ENCODE data around the gene NKIRAS1. TPM values are rescaled to one million over a fixed set of nuclear protein-coding genes. Genes with fewer than 3 reads are reported as not detected.
A peak's percentile ranks its signal among the peaks of the same experiment; 100 is the strongest.
"Not testable (repeated sequence)": the region's sequence is repeated elsewhere in the genome, so short reads cannot be mapped to it uniquely, and the experiment has no call there.

NKIRAS1 gene
- total RNA-seq, 2 experiments from 2014 or later: 2.2 to 3.1 TPM

GRCh38 chr3:23894254-23895061, 22.3 kb downstream of the NKIRAS1 start:
- Mint-ChIP-seq H3K4me3 (no peak overlapping the region), H3K4me1 (ENCODE audit: low read depth) (no peaks in the 10 kb centered on the region), H3K27ac (peak overlapping the region; percentile 6), H3K27me3 (ENCODE audit: low read depth) (no peaks in the 10 kb centered on the region), H3K9me3 (ENCODE audit: insufficient read depth) (no peaks in the 10 kb centered on the region), H3K36me3 (ENCODE audit: low read depth) (peaks cover 17% of the 10 kb centered on the region)
- no peak for DNase-seq
- ATAC-seq: no peak
- POLR2A ChIA-PET: interaction anchor here (6.5 kb wide), 1 partner anchor 23 kb away, joined by 28 read pairs; the partner anchor contains the start of genes NKIRAS1 and RPL15
- CTCF ChIA-PET: interaction anchor here (0.6 kb wide), 1 partner anchor 28 kb away, joined by 3 read pairs; no protein-coding TSS in a partner anchor

- DNase-seq (no peak), ATAC-seq (no peak)
- Mint-ChIP-seq H3K27ac (no peak overlapping the region), H3K4me3 (no peak overlapping the region), H3K9me3 (ENCODE audit: insufficient read depth) (no peaks in the 10 kb centered on the region), H3K36me3 (ENCODE audit: low read depth) (peaks cover 7% of the 10 kb centered on the region), H3K4me1 (ENCODE audit: low read depth) (no peaks in the 10 kb centered on the region), H3K27me3 (ENCODE audit: low read depth) (no peaks in the 10 kb centered on the region)
- ChIA-PET CTCF (interaction anchor here (0.7 to 2.2 kb wide), 4 partner anchors 11 to 53 kb away, joined by 3 to 9 read pairs (median 6); no protein-coding TSS in a partner anchor), POLR2A (interaction anchor here (6.5 kb wide), 1 partner anchor 27 kb away, joined by 28 read pairs; the partner anchor contains the start of genes NKIRAS1 and RPL15)
These were observed 26.8 kb downstream of the NKIRAS1 start for GRCh38 chr3:23889950-23890349.

GRCh38 chr3:23889386-23889785, 27.4 kb downstream of the NKIRAS1 start:
- POLR2A ChIA-PET: interaction anchor here (0.7 to 6.5 kb wide), 2 partner anchors 28 to 30 kb away, joined by 3 to 28 read pairs; partner anchors contain the start of genes NKIRAS1 and RPL15
- Mint-ChIP-seq H3K36me3 (ENCODE audit: low read depth) (peaks cover 7% of the 10 kb centered on the region), H3K4me3 (no peak overlapping the region), H3K9me3 (ENCODE audit: insufficient read depth) (no peaks in the 10 kb centered on the region), H3K27ac (no peak overlapping the region), H3K27me3 (ENCODE audit: low read depth) (no peaks in the 10 kb centered on the region), H3K4me1 (ENCODE audit: low read depth) (no peaks in the 10 kb centered on the region)
- CTCF ChIA-PET: interaction anchor here (1.0 to 2.2 kb wide), 15 partner anchors 9 to 350 kb away, joined by 3 to 10 read pairs (median 4); partner anchors contain the start of genes NKIRAS1 and RPL15
- ATAC-seq (no peak), DNase-seq (no peak)

- H3K27ac Mint-ChIP-seq: no peak overlapping the region
- no peaks in the 10 kb centered on the region for H3K27me3 Mint-ChIP-seq (ENCODE audit: low read depth)
- H3K4me3 Mint-ChIP-seq: no peak overlapping the region
- POLR2A ChIA-PET: interaction anchor here (0.6 to 1.1 kb wide), 5 partner anchors 28 to 261 kb away, joined by 3 to 9 read pairs (median 3); partner anchors contain the start of genes NKIRAS1 and RPL15
- H3K36me3 Mint-ChIP-seq (ENCODE audit: low read depth): peaks cover 7% of the 10 kb centered on the region
- H3K9me3 Mint-ChIP-seq (ENCODE audit: insufficient read depth): no peaks in the 10 kb centered on the region
- H3K4me1 Mint-ChIP-seq (ENCODE audit: low read depth): no peaks in the 10 kb centered on the region
- DNase-seq: no peak
- ATAC-seq: no peak
- CTCF ChIA-PET: interaction anchor here (0.7 to 1.9 kb wide), 30 partner anchors 10 to 351 kb away, joined by 3 to 11 read pairs (median 4); partner anchors contain the start of genes NKIRAS1 and RPL15
These were observed 28.1 kb downstream of the NKIRAS1 start for GRCh38 chr3:23888617-23889228.

- ATAC-seq: no peak
These were observed 30.5 kb downstream of the NKIRAS1 start for GRCh38 chr3:23886311-23886710.

GRCh38 chr3:23885210-23885609, 31.6 kb downstream of the NKIRAS1 start:
- Mint-ChIP-seq H3K27ac (no peak overlapping the region), H3K4me3 (no peak overlapping the region), H3K9me3 (ENCODE audit: insufficient read depth) (no peaks in the 10 kb centered on the region), H3K36me3 (ENCODE audit: low read depth) (peaks cover 11% of the 10 kb centered on the region), H3K27me3 (ENCODE audit: low read depth) (no peaks in the 10 kb centered on the region), H3K4me1 (ENCODE audit: low read depth) (peaks cover 14% of the 10 kb centered on the region)
- CTCF ChIA-PET: interaction anchor here (1.3 kb wide), 1 partner anchor 51 kb away, joined by 3 read pairs; no protein-coding TSS in a partner anchor
- DNase-seq (no peak), ATAC-seq (no peak)
- POLR2A ChIA-PET: interaction anchor here (1.8 kb wide), 1 partner anchor 32 kb away, joined by 10 read pairs; the partner anchor contains the start of genes NKIRAS1 and RPL15

More at GRCh38 chr3:23886311-23886710, 30.5 kb downstream of the NKIRAS1 start:
- H3K27ac Mint-ChIP-seq: no peak overlapping the region
- ChIA-PET CTCF (interaction anchor here (1.8 kb wide), 1 partner anchor 9 kb away, joined by 5 read pairs; no protein-coding TSS in a partner anchor), POLR2A (no interaction called here)
- H3K27me3 Mint-ChIP-seq (ENCODE audit: low read depth): no peaks in the 10 kb centered on the region
- no peaks in the 10 kb centered on the region for H3K9me3 Mint-ChIP-seq (ENCODE audit: insufficient read depth)
- no peak for DNase-seq
- H3K4me1 Mint-ChIP-seq (ENCODE audit: low read depth): peaks cover 9% of the 10 kb centered on the region
- peaks cover 10% of the 10 kb centered on the region for H3K36me3 Mint-ChIP-seq (ENCODE audit: low read depth)
- H3K4me3 Mint-ChIP-seq: no peak overlapping the region

- ATAC-seq: no peak
- no peak overlapping the region for H3K27ac Mint-ChIP-seq
- no peaks in the 10 kb centered on the region for H3K9me3 Mint-ChIP-seq (ENCODE audit: insufficient read depth)
- no peaks in the 10 kb centered on the region for H3K27me3 Mint-ChIP-seq (ENCODE audit: low read depth)
- no peak for DNase-seq
- CTCF ChIA-PET: interaction anchor here (1.3 kb wide), 1 partner anchor 50 kb away, joined by 3 read pairs; no protein-coding TSS in a partner anchor
- H3K4me1 Mint-ChIP-seq (ENCODE audit: low read depth): peaks cover 14% of the 10 kb centered on the region
- POLR2A ChIA-PET: interaction anchor here (1.8 kb wide), 1 partner anchor 33 kb away, joined by 10 read pairs; the partner anchor contains the start of genes NKIRAS1 and RPL15
- no peak overlapping the region for H3K4me3 Mint-ChIP-seq
- H3K36me3 Mint-ChIP-seq (ENCODE audit: low read depth): peaks cover 9% of the 10 kb centered on the region
These were observed 32.3 kb downstream of the NKIRAS1 start for GRCh38 chr3:23884481-23884880.

- H3K27ac Mint-ChIP-seq: no peak overlapping the region
- H3K36me3 Mint-ChIP-seq (ENCODE audit: low read depth): peaks cover 9% of the 10 kb centered on the region
- ATAC-seq: no peak
- H3K9me3 Mint-ChIP-seq (ENCODE audit: insufficient read depth): no peaks in the 10 kb centered on the region
- H3K4me1 Mint-ChIP-seq (ENCODE audit: low read depth): peaks cover 14% of the 10 kb centered on the region
- ChIA-PET POLR2A (interaction anchor here (1.3 kb wide), 1 partner anchor 34 kb away, joined by 3 read pairs; the partner anchor contains the start of genes NKIRAS1 and RPL15), CTCF (no interaction called here)
- H3K27me3 Mint-ChIP-seq (ENCODE audit: low read depth): no peaks in the 10 kb centered on the region
- no peak overlapping the region for H3K4me3 Mint-ChIP-seq
- DNase-seq: no peak
These were observed 34.3 kb downstream of the NKIRAS1 start for GRCh38 chr3:23882487-23882918.

- POLR2A ChIA-PET: interaction anchor here (0.6 to 2.3 kb wide), 3 partner anchors 35 to 48 kb away, joined by 3 to 8 read pairs (median 3); partner anchors contain the start of genes NKIRAS1 and RPL15
- Mint-ChIP-seq H3K4me1 (ENCODE audit: low read depth) (peaks cover 14% of the 10 kb centered on the region), H3K4me3 (peak overlapping the region; percentile 17), H3K27ac (peak overlapping the region; percentile 19)
- DNase-seq; H3K36me3 Mint-ChIP-seq (ENCODE audit: low read depth); ATAC-seq; CTCF ChIA-PET; H3K9me3 Mint-ChIP-seq (ENCODE audit: insufficient read depth); H3K27me3 Mint-ChIP-seq (ENCODE audit: low read depth): not testable (repeated sequence)
These were observed 34.8 kb downstream of the NKIRAS1 start for GRCh38 chr3:23881993-23882392.

- H3K27me3 Mint-ChIP-seq (ENCODE audit: low read depth): no peaks in the 10 kb centered on the region
- no peaks in the 10 kb centered on the region for H3K9me3 Mint-ChIP-seq (ENCODE audit: insufficient read depth)
- no peak overlapping the region for H3K4me3 Mint-ChIP-seq
- H3K27ac Mint-ChIP-seq: no peak overlapping the region
- POLR2A ChIA-PET: interaction anchor here (2.3 kb wide), 1 partner anchor 36 kb away, joined by 8 read pairs; the partner anchor contains the start of genes NKIRAS1 and RPL15
- H3K36me3 Mint-ChIP-seq (ENCODE audit: low read depth): peaks cover 9% of the 10 kb centered on the region
- ATAC-seq: no peak
- no peak for DNase-seq
- CTCF ChIA-PET: no interaction called here
- H3K4me1 Mint-ChIP-seq (ENCODE audit: low read depth): peaks cover 14% of the 10 kb centered on the region
These were observed 36.0 kb downstream of the NKIRAS1 start for GRCh38 chr3:23880703-23881339.

- Mint-ChIP-seq H3K36me3 (ENCODE audit: low read depth) (peaks cover 9% of the 10 kb centered on the region), H3K27ac (no peak overlapping the region), H3K4me1 (ENCODE audit: low read depth) (peaks cover 14% of the 10 kb centered on the region)
These were observed 37.3 kb downstream of the NKIRAS1 start for GRCh38 chr3:23879485-23879884.

More at GRCh38 chr3:23879485-23879884, 37.3 kb downstream of the NKIRAS1 start:
- no peaks in the 10 kb centered on the region for H3K9me3 Mint-ChIP-seq (ENCODE audit: insufficient read depth)
- no peaks in the 10 kb centered on the region for H3K27me3 Mint-ChIP-seq (ENCODE audit: low read depth)
- H3K4me3 Mint-ChIP-seq: no peak overlapping the region
- ATAC-seq (no peak), DNase-seq (no peak)
- ChIA-PET POLR2A (interaction anchor here (2.3 kb wide), 1 partner anchor 37 kb away, joined by 8 read pairs; the partner anchor contains the start of genes NKIRAS1 and RPL15), CTCF (no interaction called here)

Data from activated CD8-positive, alpha-beta T cell treated with anti-CD3 and anti-CD28 coated beads, Interleukin-2, amount 10 ng/mL, durations not matched to agents 7 days and 5 days (primary cell).